Measurements from ENCODE around the gene SLC9A3.

SLC9A3 gene

DNA sequence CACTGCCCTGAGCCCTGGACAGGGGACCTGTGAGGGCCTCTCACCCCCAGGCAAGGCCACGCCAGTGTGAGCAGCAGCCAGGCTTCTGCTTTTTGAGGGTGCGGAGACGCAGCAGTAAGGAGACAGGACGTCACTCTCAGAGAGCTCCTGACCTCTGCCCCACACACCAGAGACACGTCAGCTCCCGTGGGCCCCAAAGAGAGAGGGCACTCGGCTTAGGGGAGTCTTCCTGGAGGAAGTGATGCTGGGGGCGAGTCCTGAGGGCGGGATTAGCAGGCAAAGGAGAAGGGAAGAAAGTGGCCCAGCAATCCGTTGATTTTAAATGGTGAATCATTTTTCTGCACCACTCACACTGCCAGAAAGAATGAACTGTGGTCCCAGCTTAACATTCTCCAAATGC is 24.0 kb upstream of the SLC9A3 start:
- DNase-seq (ENCODE audit: extremely low read depth, low read depth): no peak

GRCh38 chr5:547086-547924 is 23.1 kb upstream of the SLC9A3 start:
- TF ChIP-seq, protein P1, sequence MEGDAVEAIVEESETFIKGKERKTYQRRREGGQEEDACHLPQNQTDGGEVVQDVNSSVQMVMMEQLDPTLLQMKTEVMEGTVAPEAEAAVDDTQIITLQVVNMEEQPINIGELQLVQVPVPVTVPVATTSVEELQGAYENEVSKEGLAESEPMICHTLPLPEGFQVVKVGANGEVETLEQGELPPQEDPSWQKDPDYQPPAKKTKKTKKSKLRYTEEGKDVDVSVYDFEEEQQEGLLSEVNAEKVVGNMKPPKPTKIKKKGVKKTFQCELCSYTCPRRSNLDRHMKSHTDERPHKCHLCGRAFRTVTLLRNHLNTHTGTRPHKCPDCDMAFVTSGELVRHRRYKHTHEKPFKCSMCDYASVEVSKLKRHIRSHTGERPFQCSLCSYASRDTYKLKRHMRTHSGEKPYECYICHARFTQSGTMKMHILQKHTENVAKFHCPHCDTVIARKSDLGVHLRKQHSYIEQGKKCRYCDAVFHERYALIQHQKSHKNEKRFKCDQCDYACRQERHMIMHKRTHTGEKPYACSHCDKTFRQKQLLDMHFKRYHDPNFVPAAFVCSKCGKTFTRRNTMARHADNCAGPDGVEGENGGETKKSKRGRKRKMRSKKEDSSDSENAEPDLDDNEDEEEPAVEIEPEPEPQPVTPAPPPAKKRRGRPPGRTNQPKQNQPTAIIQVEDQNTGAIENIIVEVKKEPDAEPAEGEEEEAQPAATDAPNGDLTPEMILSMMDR (IDR thresholded peaks at IDR 0.05; ENCODE audit: low read depth, low read length, missing control alignments): no peak
- H3K4me3 ChIP-seq (replicated peaks; ENCODE audit: low read depth, low read length): no peak overlapping the region
- no peak for DNase-seq (ENCODE audit: extremely low read depth, low read depth)

More for the DNA sequence above, 24.0 kb upstream of the SLC9A3 start:
- no peak overlapping the region for H3K4me3 ChIP-seq (replicated peaks; ENCODE audit: low read depth, low read length)
- TF ChIP-seq, protein P1 (IDR thresholded peaks at IDR 0.05; ENCODE audit: low read depth, low read length, missing control alignments): no peak

- TF ChIP-seq, protein P1 (IDR thresholded peaks at IDR 0.05; ENCODE audit: low read depth, low read length, missing control alignments): no peak
- DNase-seq (ENCODE audit: extremely low read depth, low read depth): no peak
- no peak overlapping the region for H3K4me3 ChIP-seq (replicated peaks; ENCODE audit: low read depth, low read length)
Measured at GRCh38 chr5:546376-546908, 22.2 kb upstream of the SLC9A3 start.

- TF ChIP-seq, protein P1 (IDR thresholded peaks at IDR 0.05; ENCODE audit: low read depth, low read length, missing control alignments): no peak
- H3K4me3 ChIP-seq (replicated peaks; ENCODE audit: low read depth, low read length): no peak overlapping the region
- no peak for DNase-seq (ENCODE audit: extremely low read depth, low read depth)
Measured at GRCh38 chr5:545641-546375, 21.6 kb upstream of the SLC9A3 start.

DNA sequence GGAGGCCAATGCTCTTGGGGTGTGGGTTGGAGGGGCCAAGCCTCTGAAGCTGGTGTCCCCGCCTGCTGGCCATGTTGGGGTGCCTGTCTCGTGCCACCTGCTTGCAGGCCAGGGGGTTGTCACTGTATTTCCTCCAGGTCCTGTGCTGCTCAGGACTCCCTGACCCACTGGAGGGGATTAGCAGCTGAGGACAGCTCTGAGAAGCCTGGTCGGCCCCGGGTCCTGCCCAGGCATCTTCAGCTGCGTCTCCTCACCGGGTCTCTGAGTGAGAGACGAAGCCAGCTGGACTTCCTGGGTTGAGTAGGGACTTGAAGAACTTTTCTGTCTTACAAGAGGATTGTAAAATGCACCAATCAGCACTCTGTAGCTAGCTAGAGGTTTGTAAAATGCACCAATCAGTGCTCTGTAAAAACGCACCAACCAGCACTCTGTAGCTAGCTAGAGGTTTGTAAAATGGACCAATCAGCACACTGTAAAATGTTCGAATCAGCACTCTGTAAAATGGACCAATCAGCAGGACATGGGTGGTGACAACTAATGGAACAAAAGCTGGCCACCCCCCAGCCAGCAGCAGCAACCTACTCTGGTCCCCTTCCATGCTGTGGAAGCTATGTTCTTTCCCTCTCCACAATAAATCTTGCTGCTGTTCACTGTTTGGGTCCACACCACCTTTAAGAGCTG is 20.6 kb upstream of the SLC9A3 start:
- DNase-seq (ENCODE audit: extremely low read depth, low read depth): no peak
- H3K4me3 ChIP-seq (replicated peaks; ENCODE audit: low read depth, low read length): no peak overlapping the region
- TF ChIP-seq, protein P1 (IDR thresholded peaks at IDR 0.05; ENCODE audit: low read depth, low read length, missing control alignments): no peak

Data from HFF-Myc (cell line).